Left ventricle myocardium inferior (tissue), 1 donor: ENCODE measurements around the gene ARRDC1. TPM values are rescaled to one million over a fixed set of nuclear protein-coding genes. Genes with fewer than 3 reads are reported as not detected.

Experiments used
- DNase-seq: peaks from one replicate; pipeline ENCODE4 v3.0.0-alpha.2; 2020
- H3K27ac ChIP-seq: fragments of 200-600 bp; replicated peaks from 2 replicates; pipeline ENCODE4 v1.8.0; 2021
- H3K27me3 ChIP-seq: fragments of 200-600 bp; 2 replicates; pipeline ENCODE4 v1.8.0; 2021; ENCODE audit warnings: low read depth
- H3K36me3 ChIP-seq: fragments of 200-600 bp; 2 replicates; pipeline ENCODE4 v1.8.0; 2021
- H3K4me1 ChIP-seq: fragments of 200-600 bp; 2 replicates; pipeline ENCODE4 v1.8.0; 2021
- H3K4me3 ChIP-seq: fragments of 200-600 bp; 2 replicates; pipeline ENCODE4 v1.8.0; 2021; ENCODE audit warnings: mild to moderate bottlenecking, moderate library complexity
- H3K9me3 ChIP-seq: fragments of 200-600 bp; replicated peaks from 2 replicates; pipeline ENCODE4 v1.8.0; 2021
- CTCF ChIP-seq: fragments of 200-600 bp; IDR thresholded peaks from 2 replicates; pipeline ENCODE4 v1.8.0; 2021; ENCODE audit warnings: antibody characterized with exemption, mild to moderate bottlenecking, borderline replicate concordance
- intact Hi-C: fragments of 100-400 bp; cut with micrococcal nuclease; formaldehyde crosslinking; loops from one replicate; pipeline ENCODE4 v1.11.0; 2022
- total RNA-seq: library from RNA; stranded (reverse); fragmentation: NEBNext Ultra II Directional; extraction: Animal tissue kit (Norgen Biotek cat#: 25700); gene quantifications from one replicate; pipeline ENCODE4 v1.2.1, GENCODE V29; 2021
- donor health status: DM: no; HTN: yes; CAD: no; lungs with severe emphysema.

Gene ARRDC1
- total RNA-seq, 1 donor from 2014 or later: 16.2 TPM

DNA sequence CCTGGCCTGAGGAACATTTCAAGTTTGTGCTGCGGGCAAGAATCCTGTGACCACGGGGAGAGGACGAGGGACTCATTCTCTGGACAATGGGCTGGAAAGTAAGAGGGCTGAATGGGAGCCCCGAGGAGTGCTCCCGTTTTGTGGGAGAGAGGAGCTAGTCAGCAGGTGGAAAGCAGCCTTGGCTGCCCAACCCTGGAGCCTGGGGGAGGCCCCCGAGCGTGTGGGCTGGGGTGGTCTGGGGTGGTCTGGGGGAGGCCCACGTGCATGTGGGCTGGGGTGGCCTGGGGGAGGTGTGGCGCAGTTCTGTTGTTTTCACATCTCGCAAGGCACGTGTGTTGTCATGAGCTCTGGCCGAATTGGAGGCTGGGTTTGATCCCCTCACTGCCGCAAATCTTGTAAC, 40.9 kb downstream of the ARRDC1 start:
- peaks cover 30% of the 10 kb centered on the region for H3K36me3 ChIP-seq
- no peak for TF ChIP-seq CTCF
- H3K27me3 ChIP-seq: no peaks in the 10 kb centered on the region
- H3K4me1 ChIP-seq: peaks cover 26% of the 10 kb centered on the region
- H3K9me3 ChIP-seq: no peaks in the 10 kb centered on the region
- intact Hi-C loops: no loop called here
- H3K27ac ChIP-seq: no peak overlapping the region
- DNase-seq: peak; percentile 1
- no peak overlapping the region for H3K4me3 ChIP-seq

GRCh38 chr9:137647096-137647714, 41.7 kb downstream of the ARRDC1 start:
- Histone ChIP-seq H3K27me3 (no peaks in the 10 kb centered on the region), H3K4me1 (peaks cover 26% of the 10 kb centered on the region), H3K27ac (no peak overlapping the region), H3K36me3 (peaks cover 37% of the 10 kb centered on the region), H3K4me3 (no peak overlapping the region), H3K9me3 (no peaks in the 10 kb centered on the region)
- DNase-seq: peak; percentile 0
- no peak for TF ChIP-seq CTCF
- intact Hi-C loops: no loop called here

DNA sequence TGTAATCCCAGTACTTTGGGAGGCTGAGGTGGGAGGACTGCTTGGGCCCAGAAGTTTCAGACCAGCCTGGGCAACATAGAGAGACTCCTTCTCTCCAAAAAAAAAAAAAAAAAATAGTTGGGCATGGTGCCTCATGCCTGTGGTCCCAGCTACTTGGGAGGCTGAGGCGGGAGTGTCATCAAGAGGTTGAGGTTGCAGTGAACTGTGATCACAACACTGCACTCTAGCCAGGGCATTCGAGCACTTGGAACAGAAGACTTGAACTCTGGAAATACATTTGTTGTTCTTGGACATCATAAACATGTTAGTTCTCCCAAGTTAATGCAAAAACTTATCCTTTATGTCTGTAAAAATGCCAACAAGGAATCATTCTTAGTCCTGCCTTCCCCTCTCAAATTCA, 42.9 kb downstream of the ARRDC1 start:
- Histone ChIP-seq H3K9me3 (no peaks in the 10 kb centered on the region), H3K4me1 (peaks cover 26% of the 10 kb centered on the region), H3K27me3 (no peaks in the 10 kb centered on the region), H3K36me3 (peaks cover 35% of the 10 kb centered on the region), H3K27ac (no peak overlapping the region), H3K4me3 (no peak overlapping the region)
- intact Hi-C loops: no loop called here
- no peak for DNase-seq
- TF ChIP-seq CTCF: no peak

DNA sequence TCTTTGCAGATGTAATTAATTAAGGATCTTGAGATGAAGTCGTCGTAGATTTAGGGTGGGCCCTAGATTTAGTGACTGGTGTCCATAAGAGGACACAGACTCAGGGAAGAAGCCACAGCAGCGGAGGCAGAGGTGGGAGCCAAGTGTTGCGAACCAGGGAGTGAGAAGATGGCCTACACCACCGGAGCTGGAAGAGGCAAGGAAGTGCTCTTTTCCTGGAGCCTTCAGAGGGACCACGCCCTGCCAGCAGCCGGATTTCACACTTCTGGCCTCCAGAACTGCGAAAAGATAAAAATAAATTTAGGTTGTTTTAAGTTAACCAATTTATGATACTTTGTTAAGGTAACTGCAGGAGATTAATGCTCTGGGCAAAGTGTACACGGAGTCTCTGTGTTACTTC, 44.1 kb downstream of the ARRDC1 start:
- intact Hi-C loops: no loop called here
- TF ChIP-seq CTCF: no peak
- Histone ChIP-seq H3K27ac (no peak overlapping the region), H3K27me3 (no peaks in the 10 kb centered on the region), H3K4me3 (no peak overlapping the region), H3K36me3 (peaks cover 28% of the 10 kb centered on the region), H3K9me3 (no peaks in the 10 kb centered on the region), H3K4me1 (peaks cover 26% of the 10 kb centered on the region)
- DNase-seq: no peak

GRCh38 chr9:137650259-137650658, 44.8 kb downstream of the ARRDC1 start:
- Histone ChIP-seq H3K9me3 (no peaks in the 10 kb centered on the region), H3K27ac (no peak overlapping the region), H3K4me1 (peaks cover 26% of the 10 kb centered on the region), H3K36me3 (peaks cover 34% of the 10 kb centered on the region), H3K4me3 (no peak overlapping the region), H3K27me3 (no peaks in the 10 kb centered on the region)
- intact Hi-C loops: no loop called here
- DNase-seq: no peak
- TF ChIP-seq CTCF: no peak

- Histone ChIP-seq H3K4me1 (peaks cover 21% of the 10 kb centered on the region), H3K9me3 (no peaks in the 10 kb centered on the region), H3K27me3 (no peaks in the 10 kb centered on the region), H3K27ac (no peak overlapping the region), H3K36me3 (peaks cover 34% of the 10 kb centered on the region), H3K4me3 (no peak overlapping the region)
- TF ChIP-seq CTCF: no peak
- DNase-seq: no peak
- intact Hi-C loops: no loop called here
Measured at GRCh38 chr9:137650779-137651178, 45.3 kb downstream of the ARRDC1 start.
